CD4-positive, CD25-positive, alpha-beta regulatory T cell (primary cell): ENCODE data around the gene GBP5. TPM values are rescaled to one million over a fixed set of nuclear protein-coding genes. Genes with fewer than 3 reads are reported as not detected.
"Not testable (repeated sequence)": the region's sequence is repeated elsewhere in the genome, so short reads cannot be mapped to it uniquely, and the experiment has no call there.

Experiments used
- ATAC-seq, 2 donors: fragments of 150-1000 bp; cut with Tn5 transposase; one replicate each; pipeline ENCODE4 v1.10.0; 2021; ENCODE audit warnings: low read depth in 2 of 2, moderate number of reproducible peaks in 2 of 2, moderate library complexity in 1 of 2
- DNase-seq, 3 donors: peaks; one replicate each; pipeline versions ENCODE4 v3.0.0 to v3.0.0-alpha.2; 2012 to 2022; ENCODE audit warnings: mixed read lengths in 1 of 3
- H3K27ac ChIP-seq: one replicate; pipeline ENCODE4 v1.7.0; 2013; ENCODE audit warnings: mild to moderate bottlenecking, low read length; ENCODE audit not compliant: insufficient read depth, poor library complexity, severe bottlenecking
- H3K27me3 ChIP-seq: one replicate; pipeline ENCODE4 v1.7.0; 2013; ENCODE audit warnings: low read length; ENCODE audit not compliant: control insufficient read depth, insufficient read depth
- H3K36me3 ChIP-seq: one replicate; pipeline ENCODE4 v1.7.0; 2013; ENCODE audit warnings: mild to moderate bottlenecking, low read length, moderate library complexity; ENCODE audit not compliant: control insufficient read depth, insufficient read depth
- H3K4me1 ChIP-seq: 2 replicates; pipeline ENCODE4 v1.7.0; 2013; ENCODE audit warnings: mild to moderate bottlenecking, low read length; ENCODE audit not compliant: insufficient read depth, control insufficient read depth, poor library complexity, severe bottlenecking
- H3K4me3 ChIP-seq: one replicate; pipeline ENCODE4 v1.7.0; 2013; ENCODE audit warnings: low read depth, mild to moderate bottlenecking, low read length, moderate library complexity
- H3K9me3 ChIP-seq, 2 experiments: 1 replicate in 1 of 2; 2 replicates in 1 of 2; pipeline ENCODE4 v1.7.0; 2013; ENCODE audit warnings: low read length in 2 of 2, mild to moderate bottlenecking in 1 of 2, moderate library complexity in 1 of 2; ENCODE audit not compliant: control insufficient read depth in 2 of 2
- H3K27ac Mint-ChIP-seq, 3 donors: one replicate each; pipeline ENCODE4 v1.8.0; 2020 to 2022; ENCODE audit warnings: mild to moderate bottlenecking in 3 of 3, mixed read lengths in 3 of 3, moderate library complexity in 2 of 3
- H3K27me3 Mint-ChIP-seq: one replicate; pipeline ENCODE4 v1.8.0; 2022; ENCODE audit warnings: mild to moderate bottlenecking, mixed read lengths
- H3K36me3 Mint-ChIP-seq: one replicate; pipeline ENCODE4 v1.8.0; 2020; ENCODE audit warnings: mixed read lengths
- H3K4me1 Mint-ChIP-seq, 4 donors: one replicate each; pipeline ENCODE4 v1.8.0; 2020 to 2022; ENCODE audit warnings: mixed read lengths in 4 of 4, mild to moderate bottlenecking in 1 of 4
- H3K4me3 Mint-ChIP-seq, 4 donors: one replicate each; pipeline ENCODE4 v1.8.0; 2020 to 2022; ENCODE audit warnings: mild to moderate bottlenecking in 4 of 4, mixed read lengths in 4 of 4, moderate library complexity in 3 of 4
- H3K9me3 Mint-ChIP-seq, 7 donors: one replicate each; pipeline ENCODE4 v1.8.0; 2020 to 2022; ENCODE audit warnings: mixed read lengths in 7 of 7, mild to moderate bottlenecking in 3 of 7, moderate library complexity in 2 of 7
- polyA plus RNA-seq, 4 donors: library from polyadenylated mRNA; unstranded; fragments of 300-500 nt; fragmentation: Illumina TruSeq; gene quantifications; one replicate each; pipeline ENCODE4 v1.2.3, GENCODE V29; 2021
- total RNA-seq: library from RNA; stranded (reverse); gene quantifications from one replicate; pipeline ENCODE4 v1.2.3, GENCODE V29; 2022

The GBP5 gene, protein sequence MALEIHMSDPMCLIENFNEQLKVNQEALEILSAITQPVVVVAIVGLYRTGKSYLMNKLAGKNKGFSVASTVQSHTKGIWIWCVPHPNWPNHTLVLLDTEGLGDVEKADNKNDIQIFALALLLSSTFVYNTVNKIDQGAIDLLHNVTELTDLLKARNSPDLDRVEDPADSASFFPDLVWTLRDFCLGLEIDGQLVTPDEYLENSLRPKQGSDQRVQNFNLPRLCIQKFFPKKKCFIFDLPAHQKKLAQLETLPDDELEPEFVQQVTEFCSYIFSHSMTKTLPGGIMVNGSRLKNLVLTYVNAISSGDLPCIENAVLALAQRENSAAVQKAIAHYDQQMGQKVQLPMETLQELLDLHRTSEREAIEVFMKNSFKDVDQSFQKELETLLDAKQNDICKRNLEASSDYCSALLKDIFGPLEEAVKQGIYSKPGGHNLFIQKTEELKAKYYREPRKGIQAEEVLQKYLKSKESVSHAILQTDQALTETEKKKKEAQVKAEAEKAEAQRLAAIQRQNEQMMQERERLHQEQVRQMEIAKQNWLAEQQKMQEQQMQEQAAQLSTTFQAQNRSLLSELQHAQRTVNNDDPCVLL
- total RNA-seq (425 TPM), polyA plus RNA-seq (100 to 1,000 TPM; 201 to 381 (median 293) TPM)

GRCh38 chr1:89272269-89273041 lies at the start of gene GBP5:
Gene GBP5, minus strand, starts transcription at chr1:89272860. Its CDS starts 3,305 bp downstream, at chr1:89269555.
- Histone ChIP-seq H3K36me3 (peaks cover 23% of the 10 kb centered on the region), H3K27ac (peak within 1 kb of the TSS; percentile 90), H3K4me1 (peaks cover 64% of the 10 kb centered on the region), H3K4me3 (peak within 1 kb of the TSS; percentile 99)
- Mint-ChIP-seq H3K36me3 (peaks cover 28% of the 10 kb centered on the region), H3K27ac (peak within 1 kb of the TSS; percentile 98 to 100 (median 99)), H3K4me1 (peaks cover 19 to 75% (median 57%) of the 10 kb centered on the region in 4 donors), H3K4me3 (peak within 1 kb of the TSS; percentile 91 to 100 (median 99))
- H3K9me3 Mint-ChIP-seq, H3K27me3 Mint-ChIP-seq, H3K27me3 ChIP-seq, H3K9me3 ChIP-seq: not testable (repeated sequence)
- peak; percentile 79 to 83 for ATAC-seq
- peak; percentile 56 to 84 (median 82) for DNase-seq

DNA sequence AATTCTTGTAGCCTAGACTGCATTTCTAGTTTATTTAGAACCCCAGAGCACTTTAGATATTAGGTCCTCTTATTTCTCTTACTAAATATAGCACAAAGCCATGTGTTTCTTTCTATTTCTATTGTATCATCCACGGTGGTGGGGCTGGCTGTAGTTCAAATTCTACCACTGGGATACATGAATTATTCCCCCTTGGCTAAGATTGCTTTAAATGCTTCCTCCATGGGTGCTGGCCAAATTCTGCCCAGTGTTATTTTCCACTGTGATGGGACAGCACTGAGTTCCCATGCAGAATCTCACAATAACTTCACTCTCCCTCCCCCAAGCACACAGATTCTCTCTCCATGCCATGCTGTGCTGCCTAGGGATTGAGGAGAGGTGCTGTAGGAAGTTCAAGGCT lies 49.7 kb upstream of the GBP5 start:
- peaks cover 16% of the 10 kb centered on the region for H3K36me3 Mint-ChIP-seq
- no peak overlapping the region for H3K27ac Mint-ChIP-seq
- H3K9me3 ChIP-seq, result peaks cover 0 to 15% of the 10 kb centered on the region in 2 experiments
- peaks cover 3 to 50% (median 9%) of the 10 kb centered on the region in 7 donors for H3K9me3 Mint-ChIP-seq
- peaks cover 4% of the 10 kb centered on the region for H3K36me3 ChIP-seq
- no peak overlapping the region for H3K27ac ChIP-seq
- H3K4me3 Mint-ChIP-seq, result no peak overlapping the region
- ATAC-seq, result no peak
- DNase-seq, result no peak
- H3K27me3 ChIP-seq, result no peaks in the 10 kb centered on the region
- H3K27me3 Mint-ChIP-seq, result no peaks in the 10 kb centered on the region
- peaks cover 3 to 31% (median 14%) of the 10 kb centered on the region in 4 donors for H3K4me1 Mint-ChIP-seq
- no peaks in the 10 kb centered on the region for H3K4me1 ChIP-seq
- H3K4me3 ChIP-seq, result no peak overlapping the region

DNA sequence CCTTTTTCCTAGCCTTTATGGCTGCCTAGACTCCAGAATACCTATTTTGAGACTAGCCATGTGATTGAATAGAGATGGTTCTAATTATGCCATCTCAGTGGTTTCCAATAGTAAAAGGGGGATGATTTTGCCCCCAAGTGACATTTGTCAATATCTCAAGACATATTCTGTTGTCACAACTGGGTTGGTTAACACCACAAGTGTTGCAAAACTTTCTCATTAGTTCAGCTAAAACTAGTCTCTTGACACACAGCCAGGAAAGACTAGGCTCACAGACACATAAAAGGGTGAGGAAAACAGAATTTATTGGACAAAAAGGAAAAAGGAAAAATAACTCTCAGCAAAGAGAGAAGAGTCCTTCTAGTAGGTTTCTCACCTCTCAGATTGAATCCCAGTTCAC lies 39.9 kb upstream of the GBP5 start:
- Histone ChIP-seq H3K4me1 (peaks cover 27% of the 10 kb centered on the region), H3K4me3 (no peak overlapping the region), H3K27ac (no peak overlapping the region), H3K9me3 (no peaks in the 10 kb centered on the region), H3K36me3 (no peaks in the 10 kb centered on the region), H3K27me3 (no peaks in the 10 kb centered on the region)
- Mint-ChIP-seq H3K4me1 (peaks cover 26 to 37% (median 33%) of the 10 kb centered on the region in 4 donors), H3K36me3 (peaks cover 4% of the 10 kb centered on the region), H3K27me3 (no peaks in the 10 kb centered on the region), H3K27ac (peak overlapping the region in 1 of 3 donors; percentile 31), H3K9me3 (peaks cover 0 to 23% (median 5%) of the 10 kb centered on the region in 7 donors), H3K4me3 (peak overlapping the region in 1 of 4 donors; percentile 15)
- ATAC-seq, result no peak
- no peak for DNase-seq

GRCh38 chr1:89311757-89312156 lies 39.1 kb upstream of the GBP5 start:
- no peak overlapping the region for H3K4me3 ChIP-seq
- no peak overlapping the region for H3K27ac ChIP-seq
- H3K4me1 ChIP-seq, result peaks cover 27% of the 10 kb centered on the region
- Mint-ChIP-seq H3K9me3 (peaks cover 0 to 18% (median 3%) of the 10 kb centered on the region in 7 donors), H3K4me3 (peak overlapping the region in 2 of 4 donors; percentile 44 to 78), H3K27me3 (no peaks in the 10 kb centered on the region), H3K4me1 (peaks cover 26 to 37% (median 33%) of the 10 kb centered on the region in 4 donors), H3K27ac (peak overlapping the region; percentile 10 to 23 (median 17)), H3K36me3 (peaks cover 4% of the 10 kb centered on the region)
- no peaks in the 10 kb centered on the region for H3K27me3 ChIP-seq
- H3K36me3 ChIP-seq, result no peaks in the 10 kb centered on the region
- H3K9me3 ChIP-seq, result no peaks in the 10 kb centered on the region
- ATAC-seq, result no peak
- peak in 1 of 3 donors; percentile 26 for DNase-seq

DNA sequence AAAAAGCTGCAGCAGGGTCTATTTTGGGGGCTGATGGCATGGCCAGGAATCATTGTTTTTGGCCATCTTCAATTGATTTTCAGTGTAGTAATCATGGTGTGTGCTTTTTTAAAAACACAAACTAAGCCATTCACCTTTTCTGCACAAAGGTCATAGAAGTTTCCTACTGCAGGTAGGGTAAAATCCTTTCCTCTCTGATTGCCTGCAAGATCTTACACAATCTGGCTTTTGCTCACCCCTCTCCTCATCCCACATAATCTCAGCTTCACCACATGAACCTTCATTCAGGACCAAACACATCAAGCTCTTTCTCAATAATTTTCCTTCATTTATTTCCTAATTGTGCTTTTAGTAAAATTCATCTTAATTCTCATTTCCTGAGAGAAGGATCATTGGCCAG lies 38.3 kb upstream of the GBP5 start:
- Mint-ChIP-seq H3K4me3 (peak overlapping the region in 3 of 4 donors; percentile 24 to 43 (median 32)), H3K27me3 (no peaks in the 10 kb centered on the region), H3K9me3 (peaks cover 0 to 14% (median 3%) of the 10 kb centered on the region in 7 donors), H3K36me3 (peaks cover 4% of the 10 kb centered on the region), H3K27ac (peak overlapping the region; percentile 12 to 82 (median 79)), H3K4me1 (peaks cover 26 to 40% (median 34%) of the 10 kb centered on the region in 4 donors)
- ATAC-seq, result no peak
- no peak for DNase-seq
- no peaks in the 10 kb centered on the region for H3K27me3 ChIP-seq
- H3K4me1 ChIP-seq, result peaks cover 27% of the 10 kb centered on the region
- peak overlapping the region; percentile 65 for H3K4me3 ChIP-seq
- H3K27ac ChIP-seq, result no peak overlapping the region
- no peaks in the 10 kb centered on the region for H3K36me3 ChIP-seq
- H3K9me3 ChIP-seq, result no peaks in the 10 kb centered on the region

DNA sequence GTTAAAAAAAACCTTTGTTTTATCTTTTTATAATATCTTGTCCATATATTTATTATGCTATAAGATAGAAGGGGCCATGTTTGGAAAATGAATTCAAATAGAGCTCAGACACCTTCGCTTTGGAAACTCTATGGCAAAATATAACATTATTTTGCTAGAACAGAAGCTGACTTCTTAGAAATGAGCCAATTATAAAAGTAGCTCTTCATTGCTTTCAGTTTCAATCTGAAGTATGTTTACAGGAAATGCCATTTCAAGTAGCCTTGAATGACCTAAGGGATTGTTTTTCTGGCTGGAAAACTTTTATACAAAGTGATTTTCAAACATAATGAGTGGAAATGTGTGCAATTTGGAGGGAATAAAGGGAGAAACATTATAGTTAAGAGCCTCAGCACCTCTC lies 37.8 kb upstream of the GBP5 start:
- Mint-ChIP-seq H3K4me1 (peaks cover 26 to 45% (median 36%) of the 10 kb centered on the region in 4 donors), H3K9me3 (peaks cover 0 to 11% (median 3%) of the 10 kb centered on the region in 7 donors), H3K27me3 (no peaks in the 10 kb centered on the region), H3K4me3 (peak overlapping the region in 3 of 4 donors; percentile 3 to 43 (median 32)), H3K36me3 (peaks cover 4% of the 10 kb centered on the region), H3K27ac (peak overlapping the region; percentile 55 to 82 (median 79))
- Histone ChIP-seq H3K27me3 (no peaks in the 10 kb centered on the region), H3K4me3 (peak overlapping the region; percentile 65), H3K4me1 (peaks cover 27% of the 10 kb centered on the region), H3K9me3 (no peaks in the 10 kb centered on the region), H3K27ac (peak overlapping the region; percentile 34), H3K36me3 (no peaks in the 10 kb centered on the region)
- ATAC-seq (peak; percentile 12 to 59), DNase-seq (peak in 1 of 3 donors; percentile 77)

DNA sequence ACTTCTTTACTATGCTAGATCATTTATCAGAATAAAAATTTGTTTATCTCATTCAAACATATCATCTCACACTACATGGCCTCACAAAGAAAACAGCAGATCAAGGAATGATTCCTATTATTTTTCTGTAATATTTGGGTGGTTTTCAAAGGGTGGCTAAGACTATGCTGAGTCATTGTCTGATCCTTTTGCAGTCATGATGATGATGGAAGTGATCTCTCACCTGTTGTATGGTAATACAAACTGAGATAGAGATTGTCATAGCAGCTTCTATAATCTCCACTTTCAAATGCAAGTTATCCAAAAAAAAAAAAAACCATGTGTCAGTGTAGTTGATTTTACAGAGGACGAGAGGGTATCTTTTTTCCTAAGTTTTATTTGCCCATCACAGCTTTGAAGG lies 37.2 kb upstream of the GBP5 start:
- H3K4me3 Mint-ChIP-seq, result peak overlapping the region in 1 of 4 donors; percentile 26
- no peaks in the 10 kb centered on the region for H3K27me3 Mint-ChIP-seq
- H3K27ac Mint-ChIP-seq, result peak overlapping the region; percentile 55 to 82 (median 76)
- peaks cover 26 to 47% (median 39%) of the 10 kb centered on the region in 4 donors for H3K4me1 Mint-ChIP-seq
- Histone ChIP-seq H3K4me1 (peaks cover 27% of the 10 kb centered on the region), H3K4me3 (peak overlapping the region; percentile 65), H3K27me3 (no peaks in the 10 kb centered on the region), H3K36me3 (no peaks in the 10 kb centered on the region), H3K9me3 (no peaks in the 10 kb centered on the region), H3K27ac (peak overlapping the region; percentile 34)
- ATAC-seq (no peak), DNase-seq (peak in 1 of 3 donors; percentile 16)
- peaks cover 4% of the 10 kb centered on the region for H3K36me3 Mint-ChIP-seq
- peaks cover 0 to 6% (median 0%) of the 10 kb centered on the region in 7 donors for H3K9me3 Mint-ChIP-seq
